ENCODE measurements around the gene SLC51A. TPM values are rescaled to one million over a fixed set of nuclear protein-coding genes. Genes with fewer than 3 reads are reported as not detected.

SLC51A gene
- total RNA-seq, 1 experiment from 2014 or later, result not detected

DNA sequence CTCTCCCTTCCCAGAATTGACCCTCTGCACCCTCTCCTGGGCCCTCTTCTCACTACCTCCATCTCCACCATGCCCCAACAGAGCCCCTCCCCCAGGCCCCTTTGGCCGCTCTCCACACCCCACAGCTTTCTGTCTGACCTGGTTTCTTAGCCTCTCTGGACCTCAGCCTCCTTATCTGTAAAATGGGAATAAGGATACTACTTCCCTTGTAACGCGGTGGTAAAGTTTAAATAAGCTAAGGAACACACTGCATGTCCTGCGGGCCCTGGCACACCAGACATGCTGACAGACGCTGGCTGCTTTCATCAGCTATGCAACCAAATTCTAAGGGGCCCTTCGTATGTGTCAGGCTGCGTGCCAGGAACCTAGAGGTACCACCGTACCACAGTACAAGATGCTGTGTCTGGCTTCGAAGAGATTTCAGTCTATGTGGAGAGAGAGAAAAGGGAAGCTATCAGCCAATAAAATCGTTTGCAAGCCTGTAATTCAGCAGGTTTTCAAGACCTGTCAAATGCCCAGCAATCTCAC lies 777 bp upstream of the SLC51A start:
- DNase-seq (ENCODE audit: low read depth), result no peak

GRCh38 chr3:196216681-196217211 lies 412 bp downstream of the SLC51A start:
- DNase-seq (ENCODE audit: low read depth), result no peak

GRCh38 chr3:196217307-196218154 lies 1.2 kb downstream of the SLC51A start:
- DNase-seq (ENCODE audit: low read depth), result no peak

DNA sequence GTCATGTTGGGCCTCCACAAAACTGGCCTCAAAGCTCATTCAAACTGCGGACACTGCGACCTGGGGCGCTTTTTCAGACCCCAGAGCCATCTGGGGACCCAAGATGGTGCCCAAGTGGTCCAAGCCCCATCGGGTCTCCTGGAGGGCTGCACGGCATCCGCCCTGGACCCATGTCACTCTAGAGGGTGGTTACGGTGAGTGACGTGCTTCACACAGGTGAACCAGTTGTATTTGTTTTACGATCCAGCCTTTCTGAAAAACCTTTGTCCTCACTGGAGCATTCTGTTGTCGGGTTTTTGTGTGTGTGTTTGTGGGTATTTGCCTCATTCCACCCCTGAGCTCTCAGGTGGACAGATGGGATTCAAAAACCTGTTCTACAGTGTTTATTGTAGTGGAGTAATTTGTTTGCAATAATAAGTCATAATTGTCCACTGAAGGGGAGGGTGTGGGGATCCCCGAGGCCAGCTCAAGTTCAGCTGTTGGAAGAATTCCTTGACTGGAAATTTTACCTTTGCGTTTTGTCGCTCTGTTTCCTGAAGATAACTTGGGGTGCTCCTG lies 1.9 kb downstream of the SLC51A start:
- no peak for DNase-seq (ENCODE audit: low read depth)

DNA sequence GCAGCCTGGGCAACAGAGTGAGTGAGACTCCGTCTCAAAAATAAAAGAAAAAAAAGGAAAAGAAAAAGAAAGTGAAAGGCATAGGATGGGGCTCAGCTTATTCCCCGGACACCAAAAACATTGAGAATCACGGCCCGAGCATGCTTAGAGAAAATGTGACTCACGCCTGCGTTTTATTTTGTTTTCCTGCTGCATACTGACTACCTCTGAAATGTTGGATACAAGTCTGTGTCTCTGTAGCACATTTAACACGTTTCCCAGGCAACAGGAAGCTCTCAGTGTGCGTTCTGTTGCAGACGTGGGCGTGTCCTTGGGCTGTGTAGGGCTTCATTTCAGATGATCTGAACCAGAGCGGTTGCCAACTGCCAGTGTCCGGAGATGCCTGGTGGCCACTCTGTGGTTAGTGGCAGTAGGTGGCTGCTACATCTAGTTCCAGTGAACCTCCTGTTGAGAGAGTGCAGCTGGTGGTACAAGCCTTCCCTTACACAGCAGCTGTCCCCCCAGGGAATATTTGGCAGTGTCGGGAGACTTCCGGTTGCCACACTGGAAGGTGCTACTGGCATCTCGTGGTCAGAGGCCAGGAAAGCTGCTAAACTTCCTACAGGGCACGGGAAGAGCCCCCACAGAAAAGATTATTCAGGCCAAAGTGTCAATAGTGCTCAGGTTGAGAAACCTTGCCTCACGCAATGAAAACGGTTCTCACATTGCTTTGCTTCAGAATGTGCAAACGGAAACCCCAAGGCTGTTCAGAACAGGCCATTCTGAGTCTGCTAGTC lies 3.0 kb downstream of the SLC51A start:
- DNase-seq (ENCODE audit: low read depth), result peak; percentile 93

- DNase-seq (ENCODE audit: low read depth), result no peak
Measured at GRCh38 chr3:196219970-196220311, 3.6 kb downstream of the SLC51A start.

- DNase-seq (ENCODE audit: low read depth), result no peak
Measured at GRCh38 chr3:196220587-196220986, 4.3 kb downstream of the SLC51A start.

- DNase-seq (ENCODE audit: low read depth), result no peak
Measured at GRCh38 chr3:196220991-196221390, 4.7 kb downstream of the SLC51A start.

- DNase-seq (ENCODE audit: low read depth), result no peak
Measured at GRCh38 chr3:196222876-196223595, 6.7 kb downstream of the SLC51A start.

- DNase-seq (ENCODE audit: low read depth), result no peak
Measured at GRCh38 chr3:196225086-196225485, 8.8 kb downstream of the SLC51A start.

- no peak for DNase-seq (ENCODE audit: low read depth)
Measured at GRCh38 chr3:196225763-196226364, 9.5 kb downstream of the SLC51A start.

GRCh38 chr3:196227121-196227561 lies 10.8 kb downstream of the SLC51A start:
- DNase-seq (ENCODE audit: low read depth), result no peak

GRCh38 chr3:196227629-196228493 lies 11.5 kb downstream of the SLC51A start:
- peak; percentile 23 for DNase-seq (ENCODE audit: low read depth)

- no peak for DNase-seq (ENCODE audit: low read depth)
Measured at GRCh38 chr3:196232154-196232881, 16.0 kb downstream of the SLC51A start.

- no peak for DNase-seq (ENCODE audit: low read depth)
Measured at GRCh38 chr3:196232882-196233251, 16.5 kb downstream of the SLC51A start.

DNA sequence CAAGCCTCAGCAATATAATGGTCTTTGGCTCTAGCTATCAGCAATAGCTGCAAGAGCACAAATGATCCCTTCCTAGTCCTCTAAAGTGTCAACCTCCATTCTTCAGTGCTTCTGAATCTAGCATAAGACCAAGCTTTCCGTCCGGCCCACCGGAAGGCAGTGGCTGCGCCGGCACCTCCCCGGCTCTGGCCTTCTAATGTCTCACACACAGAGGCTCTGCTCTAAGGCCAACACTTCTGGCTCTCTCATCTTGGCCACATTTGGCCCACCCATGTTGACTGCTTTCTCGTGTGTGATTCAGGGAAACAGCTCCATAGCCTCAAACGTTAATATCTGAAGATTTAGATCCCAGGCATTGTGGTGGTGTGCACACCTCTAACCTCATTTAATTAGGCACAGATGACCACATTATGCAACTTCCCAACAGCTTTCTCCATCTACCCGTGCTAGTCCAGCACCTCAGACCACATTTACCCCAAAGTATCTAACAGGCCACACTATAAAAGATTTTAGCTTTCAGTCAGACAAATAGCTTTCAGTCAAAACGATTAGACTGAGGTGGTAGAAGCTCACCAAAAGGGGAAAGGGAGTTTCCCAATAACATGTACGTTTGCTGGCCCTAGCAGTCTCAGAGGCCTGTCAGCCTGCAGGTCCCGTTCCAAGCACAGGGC lies 19.3 kb downstream of the SLC51A start:
- no peak for DNase-seq (ENCODE audit: low read depth)

GRCh38 chr3:196236223-196236622 lies 19.9 kb downstream of the SLC51A start:
- DNase-seq (ENCODE audit: low read depth), result no peak

GRCh38 chr3:196237203-196237602 lies 20.9 kb downstream of the SLC51A start:
- DNase-seq (ENCODE audit: low read depth), result no peak

Measured in RPMI7951 (cell line).